ENCODE results near the gene VOPP1.

Gene VOPP1

DNA sequence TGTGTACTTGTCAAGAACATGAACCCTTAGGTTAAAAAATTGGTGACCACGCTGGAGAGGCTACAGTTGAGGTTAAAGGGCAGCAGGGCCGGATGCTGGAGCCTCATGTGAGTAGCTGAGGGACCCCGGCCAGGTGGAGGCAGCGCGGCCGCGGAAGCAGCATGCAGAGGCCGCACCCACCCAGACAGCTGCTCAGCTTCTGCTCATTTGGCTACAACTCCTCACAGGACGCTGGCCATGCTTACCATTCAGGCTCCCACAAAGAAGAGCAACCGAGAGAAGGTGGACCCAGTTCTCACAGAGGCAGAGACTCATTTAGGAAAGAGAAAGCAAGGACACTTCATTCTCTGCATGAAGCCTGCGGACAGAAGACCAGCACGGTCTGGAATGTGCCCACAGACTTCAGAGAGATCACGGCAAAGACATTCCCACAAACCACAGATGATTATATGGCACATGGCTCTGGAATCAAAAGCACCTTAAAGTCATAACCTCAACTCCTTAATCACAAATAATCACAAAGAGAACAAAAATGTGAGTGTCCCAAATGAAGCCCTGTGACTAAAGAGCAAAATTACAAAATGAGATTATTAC is 94.4 kb downstream of the VOPP1 start:
- TF ChIP-seq, protein P1, sequence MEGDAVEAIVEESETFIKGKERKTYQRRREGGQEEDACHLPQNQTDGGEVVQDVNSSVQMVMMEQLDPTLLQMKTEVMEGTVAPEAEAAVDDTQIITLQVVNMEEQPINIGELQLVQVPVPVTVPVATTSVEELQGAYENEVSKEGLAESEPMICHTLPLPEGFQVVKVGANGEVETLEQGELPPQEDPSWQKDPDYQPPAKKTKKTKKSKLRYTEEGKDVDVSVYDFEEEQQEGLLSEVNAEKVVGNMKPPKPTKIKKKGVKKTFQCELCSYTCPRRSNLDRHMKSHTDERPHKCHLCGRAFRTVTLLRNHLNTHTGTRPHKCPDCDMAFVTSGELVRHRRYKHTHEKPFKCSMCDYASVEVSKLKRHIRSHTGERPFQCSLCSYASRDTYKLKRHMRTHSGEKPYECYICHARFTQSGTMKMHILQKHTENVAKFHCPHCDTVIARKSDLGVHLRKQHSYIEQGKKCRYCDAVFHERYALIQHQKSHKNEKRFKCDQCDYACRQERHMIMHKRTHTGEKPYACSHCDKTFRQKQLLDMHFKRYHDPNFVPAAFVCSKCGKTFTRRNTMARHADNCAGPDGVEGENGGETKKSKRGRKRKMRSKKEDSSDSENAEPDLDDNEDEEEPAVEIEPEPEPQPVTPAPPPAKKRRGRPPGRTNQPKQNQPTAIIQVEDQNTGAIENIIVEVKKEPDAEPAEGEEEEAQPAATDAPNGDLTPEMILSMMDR (IDR thresholded peaks at IDR 0.05; ENCODE audit: low read depth, low read length, missing control alignments) = no peak
- H3K4me3 ChIP-seq (ENCODE audit: low read depth, low read length) = no peak overlapping the region
- in situ Hi-C loops (cut with HindIII; ENCODE audit: low sequenced_read_pairs) = no loop called here
- DNase-seq (ENCODE audit: low read depth) = peak; percentile 92

- no peak for DNase-seq (ENCODE audit: low read depth)
- TF ChIP-seq, protein P1 (IDR thresholded peaks at IDR 0.05; ENCODE audit: low read depth, low read length, missing control alignments) = no peak
- H3K4me3 ChIP-seq (ENCODE audit: low read depth, low read length) = no peak overlapping the region
- in situ Hi-C loops (cut with HindIII; ENCODE audit: low sequenced_read_pairs) = no loop called here
These were observed 95.2 kb downstream of the VOPP1 start for GRCh38 chr7:55476852-55477780.

DNA sequence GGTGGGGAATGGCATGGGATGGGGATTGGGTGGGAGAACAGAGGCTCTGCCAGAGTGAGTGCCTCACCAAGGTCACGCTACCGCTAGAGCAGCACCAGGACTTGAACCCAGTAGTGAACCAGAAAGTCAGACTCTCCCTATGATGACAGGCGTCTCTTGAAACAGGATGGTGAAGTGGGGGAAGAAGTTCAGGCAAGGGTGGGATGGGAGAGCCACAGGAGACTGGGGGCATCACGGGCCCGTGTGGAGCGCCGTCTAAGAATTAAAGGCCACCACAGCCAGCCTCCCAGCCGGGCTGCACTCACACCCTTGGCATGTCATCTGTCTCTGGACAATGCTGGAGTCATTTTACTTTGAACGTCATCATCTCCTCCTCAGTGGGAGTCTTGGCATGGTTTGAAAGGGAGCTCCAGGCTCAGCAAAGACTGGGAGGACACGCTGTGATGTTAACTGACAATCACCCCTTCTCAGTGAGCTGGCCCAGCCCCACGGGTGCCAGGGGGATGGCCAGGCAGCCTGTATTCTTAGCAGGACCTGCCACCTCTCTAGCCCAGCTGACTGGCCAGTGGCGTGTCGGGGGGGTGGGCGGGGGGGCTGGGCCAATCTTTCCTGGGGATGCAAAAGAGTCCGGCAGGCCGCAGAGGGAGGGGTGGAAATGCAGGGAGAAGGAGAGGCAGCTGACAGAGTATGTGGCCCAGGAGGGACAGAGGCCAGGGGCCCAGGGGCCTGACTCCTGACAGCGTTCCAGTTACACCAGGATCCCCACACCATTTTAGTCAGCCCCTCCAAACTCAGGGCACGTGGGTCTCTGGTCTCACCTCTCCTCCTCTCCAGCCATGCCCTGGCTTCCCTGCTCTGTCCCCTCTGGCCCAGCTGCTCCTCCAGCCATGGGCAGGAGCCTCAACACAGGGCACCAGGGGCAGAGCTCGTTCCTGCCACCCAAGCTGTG is 96.2 kb downstream of the VOPP1 start:
- peak; percentile 92 for DNase-seq (ENCODE audit: low read depth)
- no peak overlapping the region for H3K4me3 ChIP-seq (ENCODE audit: low read depth, low read length)
- in situ Hi-C loops (cut with HindIII; ENCODE audit: low sequenced_read_pairs) = no loop called here
- TF ChIP-seq, protein P1 (IDR thresholded peaks at IDR 0.05; ENCODE audit: low read depth, low read length, missing control alignments) = no peak

DNA sequence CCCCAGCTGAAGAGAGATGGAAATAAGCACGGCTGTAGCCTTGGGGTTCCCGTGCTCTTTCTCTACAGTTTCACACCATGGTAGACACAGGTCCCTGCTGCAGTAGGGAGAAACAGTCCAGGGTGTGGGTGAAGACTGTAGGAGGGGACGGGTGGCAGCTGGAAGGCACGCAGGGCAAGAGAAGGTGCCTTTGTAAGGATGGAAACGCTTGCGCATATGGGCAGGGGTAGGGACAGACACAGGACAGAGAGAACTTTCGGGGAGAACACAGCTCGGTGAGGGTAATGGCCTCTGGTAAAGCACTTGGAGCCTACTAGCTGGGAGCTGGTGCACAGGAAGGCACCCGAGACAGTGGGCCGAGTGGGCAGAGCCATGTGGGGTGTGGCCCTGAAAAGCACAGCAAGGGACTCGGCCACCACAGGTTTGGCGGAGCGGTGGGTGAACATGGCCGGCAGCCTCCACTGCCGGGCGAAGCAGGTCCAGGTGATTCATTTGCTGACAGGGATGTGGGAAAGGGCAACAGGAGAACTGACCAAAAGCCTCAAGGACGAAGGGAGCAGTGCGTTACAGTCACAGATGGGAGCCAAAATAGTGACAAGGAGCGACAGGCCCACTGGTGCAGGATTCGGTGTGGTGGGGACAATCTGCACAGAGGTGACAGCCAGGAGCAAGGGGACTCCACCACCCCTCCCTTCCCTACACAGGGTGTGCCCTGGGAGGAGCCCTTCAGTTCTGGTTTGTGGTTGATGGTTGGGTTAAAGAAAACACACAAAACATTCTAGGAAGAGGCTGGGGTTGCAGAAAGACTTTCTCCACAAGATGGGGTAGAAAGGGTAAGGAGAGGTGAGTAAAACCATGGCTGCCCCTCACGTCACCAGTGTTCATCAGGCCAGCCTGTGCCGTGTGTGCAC is 97.1 kb downstream of the VOPP1 start:
- peak; percentile 15 for DNase-seq (ENCODE audit: low read depth)
- TF ChIP-seq, protein P1 (IDR thresholded peaks at IDR 0.05; ENCODE audit: low read depth, low read length, missing control alignments) = peak; percentile 11
- in situ Hi-C loops (cut with HindIII; ENCODE audit: low sequenced_read_pairs) = no loop called here
- H3K4me3 ChIP-seq (ENCODE audit: low read depth, low read length) = no peak overlapping the region

DNA sequence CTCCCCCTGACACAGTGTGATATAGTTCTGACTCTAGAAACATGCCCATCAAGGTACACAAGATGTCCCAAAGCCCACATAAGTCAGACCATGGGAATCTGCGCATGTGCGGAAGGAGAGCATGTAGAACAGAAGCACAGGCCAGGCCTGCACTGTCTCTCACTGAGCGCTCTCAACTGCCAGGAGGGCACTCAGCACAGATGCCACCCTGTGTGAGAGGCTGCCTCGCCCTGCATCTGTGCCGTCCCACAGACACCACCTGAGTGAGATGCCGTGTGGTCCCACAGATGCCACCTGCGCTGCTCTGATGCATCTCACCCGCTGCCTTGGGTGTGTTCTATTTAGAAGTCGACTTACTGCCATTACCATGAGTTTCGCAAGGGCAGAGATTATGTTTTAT is 98.4 kb downstream of the VOPP1 start:
- no peak overlapping the region for H3K4me3 ChIP-seq (ENCODE audit: low read depth, low read length)
- no peak for DNase-seq (ENCODE audit: low read depth)
- TF ChIP-seq, protein P1 (IDR thresholded peaks at IDR 0.05; ENCODE audit: low read depth, low read length, missing control alignments) = no peak
- in situ Hi-C loops (cut with HindIII; ENCODE audit: low sequenced_read_pairs) = no loop called here
